Measurements from ENCODE around the gene METTL8.
"Not testable (repeated sequence)": the region's sequence is repeated elsewhere in the genome, so short reads cannot be mapped to it uniquely, and the experiment has no call there.

The METTL8 gene

GRCh38 chr2:171431677-171432167 lies 2.1 kb downstream of the METTL8 start:
- H3K27me3 ChIP-seq (replicated peaks; ENCODE audit: insufficient read depth, low read length), result no peaks in the 10 kb centered on the region
- no peak overlapping the region for H3K4me3 ChIP-seq (ENCODE audit: low read length)
- H3K9me2 ChIP-seq (replicated peaks; ENCODE audit: insufficient read depth, low read length), result no peaks in the 10 kb centered on the region
- no peak for DNase-seq
- H3K79me2 ChIP-seq (ENCODE audit: low read length), result peaks cover 37% of the 10 kb centered on the region
- no peaks in the 10 kb centered on the region for H4K20me1 ChIP-seq (ENCODE audit: insufficient read depth, low read length)
- no peak overlapping the region for H2AFZ ChIP-seq (ENCODE audit: low read length)
- peaks cover 19% of the 10 kb centered on the region for H3F3A ChIP-seq (ENCODE audit: insufficient read depth, low read length)
- no peaks in the 10 kb centered on the region for H3K36me3 ChIP-seq (replicated peaks; ENCODE audit: insufficient read depth, low read length)
- no peak overlapping the region for H3K9ac ChIP-seq (ENCODE audit: low read length)
- H3K4me1 ChIP-seq (ENCODE audit: low read length), result peaks cover 13% of the 10 kb centered on the region
- TF ChIP-seq EZH2 (optimal IDR thresholded peaks at IDR 0.05; ENCODE audit: low read depth, low read length) (no peak), EZH2phosphoT487 (IDR thresholded peaks at IDR 0.05; ENCODE audit: low read length) (no peak), CTCF (IDR thresholded peaks at IDR 0.05; ENCODE audit: low read length) (no peak)
- H3K4me2 ChIP-seq (ENCODE audit: low read depth, low read length), result no peak overlapping the region
- no peak overlapping the region for H3K27ac ChIP-seq (ENCODE audit: low read length)
- no peaks in the 10 kb centered on the region for H3K9me3 ChIP-seq (replicated peaks; ENCODE audit: insufficient read depth, low read length)

GRCh38 chr2:171430516-171431410 lies 3.0 kb downstream of the METTL8 start:
- no peak for DNase-seq
- H3K9me2 ChIP-seq (replicated peaks; ENCODE audit: insufficient read depth, low read length), result no peaks in the 10 kb centered on the region
- peaks cover 19% of the 10 kb centered on the region for H3F3A ChIP-seq (ENCODE audit: insufficient read depth, low read length)
- no peak overlapping the region for H3K4me3 ChIP-seq (ENCODE audit: low read length)
- H3K9me3 ChIP-seq (replicated peaks; ENCODE audit: insufficient read depth, low read length), result no peaks in the 10 kb centered on the region
- H3K27ac ChIP-seq (ENCODE audit: low read length), result no peak overlapping the region
- H3K79me2 ChIP-seq (ENCODE audit: low read length), result peaks cover 35% of the 10 kb centered on the region
- H3K36me3 ChIP-seq (replicated peaks; ENCODE audit: insufficient read depth, low read length), result no peaks in the 10 kb centered on the region
- H4K20me1 ChIP-seq (ENCODE audit: insufficient read depth, low read length), result no peaks in the 10 kb centered on the region
- H3K9ac ChIP-seq (ENCODE audit: low read length), result no peak overlapping the region
- no peaks in the 10 kb centered on the region for H3K27me3 ChIP-seq (replicated peaks; ENCODE audit: insufficient read depth, low read length)
- no peak overlapping the region for H2AFZ ChIP-seq (ENCODE audit: low read length)
- peaks cover 11% of the 10 kb centered on the region for H3K4me1 ChIP-seq (ENCODE audit: low read length)
- TF ChIP-seq EZH2phosphoT487 (IDR thresholded peaks at IDR 0.05; ENCODE audit: low read length), result no peak
- TF ChIP-seq CTCF (IDR thresholded peaks at IDR 0.05; ENCODE audit: low read length), result no peak
- no peak for TF ChIP-seq EZH2 (optimal IDR thresholded peaks at IDR 0.05; ENCODE audit: low read depth, low read length)
- no peak overlapping the region for H3K4me2 ChIP-seq (ENCODE audit: low read depth, low read length)

GRCh38 chr2:171422710-171423495 lies 10.9 kb downstream of the METTL8 start:
- H3K27me3 ChIP-seq (replicated peaks; ENCODE audit: insufficient read depth, low read length); H3K79me2 ChIP-seq (ENCODE audit: low read length); H2AFZ ChIP-seq (ENCODE audit: low read length); H3K9me3 ChIP-seq (replicated peaks; ENCODE audit: insufficient read depth, low read length); H3K9me2 ChIP-seq (replicated peaks; ENCODE audit: insufficient read depth, low read length); H3K4me3 ChIP-seq (ENCODE audit: low read length); H3K4me1 ChIP-seq (ENCODE audit: low read length); H3K9ac ChIP-seq (ENCODE audit: low read length); H3K4me2 ChIP-seq (ENCODE audit: low read depth, low read length); H3F3A ChIP-seq (ENCODE audit: insufficient read depth, low read length); H3K36me3 ChIP-seq (replicated peaks; ENCODE audit: insufficient read depth, low read length); DNase-seq; H3K27ac ChIP-seq (ENCODE audit: low read length); H4K20me1 ChIP-seq (ENCODE audit: insufficient read depth, low read length): not testable (repeated sequence)

Measured in MM.1S (cell line).